Fibroblast of lung (primary cell): ENCODE data around the gene UAP1L1.

ENCODE experiments used
- CTCF ChIP-seq, 2 donors: IDR thresholded peaks in 1 of 2; conservative IDR thresholded peaks in 1 of 2; 1 replicate in 1 of 2; 2 replicates in 1 of 2; pipeline ENCODE4 v1.5.1; 2011 to 2012; ENCODE audit warnings: low read length in 2 of 2, control low read depth in 1 of 2, inconsistent platforms in 1 of 2, low read depth in 1 of 2, mild to moderate bottlenecking in 1 of 2
- EZH2 ChIP-seq: IDR thresholded peaks from 2 replicates; pipeline ENCODE4 v1.5.1; 2012; ENCODE audit warnings: low read length, control low read depth, mild to moderate bottlenecking; ENCODE audit errors: missing control alignments

- TF ChIP-seq CTCF (conservative IDR thresholded peaks at IDR 0.05 in 1 of 2, IDR thresholded peaks at IDR 0.05 in 1 of 2; ENCODE audit: low read depth in 1 of 2, low read length in 2 of 2): no peak
- no peak for TF ChIP-seq EZH2
Observed at GRCh38 chr9:137030538-137031527, 46.5 kb upstream of the UAP1L1 start.
